Measurements from ENCODE around the gene PGRMC1. TPM values are rescaled to one million over a fixed set of nuclear protein-coding genes. Genes with fewer than 3 reads are reported as not detected.
"Not testable (repeated sequence)": the region's sequence is repeated elsewhere in the genome, so short reads cannot be mapped to it uniquely, and the experiment has no call there.

The PGRMC1 gene
- total and polyA plus RNA-seq, 7 donors = 6.3 to 15.4 (median 10.4) TPM

- intact Hi-C loops (cut with DNase I) = no loop called here
- Histone ChIP-seq H3K36me3 (ENCODE audit: insufficient read depth in 1 of 2, low read depth in 1 of 2) (peaks cover 0 to 6% of the 10 kb centered on the region in 2 donors), H3K4me1 (no peaks in the 10 kb centered on the region), H3K9me3 (no peaks in the 10 kb centered on the region), H3K4me3 (no peak overlapping the region), H3K27me3 (ENCODE audit: insufficient read depth in 3 of 3, low read length in 2 of 3) (no peaks in the 10 kb centered on the region), H3K27ac (no peak overlapping the region)
- DNase-seq = no peak
- TF ChIP-seq CTCF (IDR thresholded peaks at IDR 0.05) = no peak
- no peak for ATAC-seq
- WGBS, 3 donors = 72 to 93% (median 93%) methylated on average over 3 of the region's 3 CpGs
Observed at GRCh38 chrX:119247702-119248101, 11.6 kb downstream of the PGRMC1 start.

- Histone ChIP-seq H3K36me3 (ENCODE audit: insufficient read depth in 1 of 2, low read depth in 1 of 2) (no peaks in the 10 kb centered on the region), H3K27ac (no peak overlapping the region), H3K27me3 (ENCODE audit: insufficient read depth in 3 of 3, low read length in 2 of 3) (no peaks in the 10 kb centered on the region), H3K4me3 (no peak overlapping the region), H3K4me1 (no peaks in the 10 kb centered on the region), H3K9me3 (no peaks in the 10 kb centered on the region)
- 51 to 67% (median 55%) methylated on average over 3 of the region's 3 CpGs for WGBS, 3 donors
- TF ChIP-seq CTCF (IDR thresholded peaks at IDR 0.05) = no peak
- intact Hi-C loops (cut with DNase I) = no loop called here
- no peak for DNase-seq
- no peak for ATAC-seq
Observed at GRCh38 chrX:119249891-119250290, 13.8 kb downstream of the PGRMC1 start.

GRCh38 chrX:119251386-119251785 is 15.3 kb downstream of the PGRMC1 start:
- DNase-seq = no peak
- Histone ChIP-seq H3K36me3 (ENCODE audit: insufficient read depth in 1 of 2, low read depth in 1 of 2) (no peaks in the 10 kb centered on the region), H3K4me3 (no peak overlapping the region), H3K9me3 (no peaks in the 10 kb centered on the region), H3K27me3 (ENCODE audit: insufficient read depth in 3 of 3, low read length in 2 of 3) (no peaks in the 10 kb centered on the region), H3K27ac (no peak overlapping the region), H3K4me1 (no peaks in the 10 kb centered on the region)
- no peak for TF ChIP-seq CTCF (IDR thresholded peaks at IDR 0.05)
- intact Hi-C loops (cut with DNase I) = no loop called here
- ATAC-seq = no peak
- 80 to 89% (median 85%) methylated on average over 4 of the region's 4 CpGs for WGBS, 3 donors

GRCh38 chrX:119252716-119253115 is 16.6 kb downstream of the PGRMC1 start:
- intact Hi-C loops (cut with DNase I) = no loop called here
- Histone ChIP-seq H3K9me3 (no peaks in the 10 kb centered on the region), H3K4me3 (no peak overlapping the region), H3K36me3 (ENCODE audit: insufficient read depth in 1 of 2, low read depth in 1 of 2) (no peaks in the 10 kb centered on the region), H3K27ac (no peak overlapping the region), H3K4me1 (no peaks in the 10 kb centered on the region), H3K27me3 (ENCODE audit: insufficient read depth in 3 of 3, low read length in 2 of 3) (no peaks in the 10 kb centered on the region)
- DNase-seq (no peak), ATAC-seq (no peak)
- 58 to 79% (median 61%) methylated on average over 2 of the region's 2 CpGs for whole genome bisulfite sequencing, 3 donors
- TF ChIP-seq CTCF (IDR thresholded peaks at IDR 0.05) = no peak

GRCh38 chrX:119266364-119266995 is 30.4 kb downstream of the PGRMC1 start:
- no peak overlapping the region for H3K27ac ChIP-seq
- intact Hi-C loops (cut with DNase I) = no loop called here
- peak; percentile 55 for TF ChIP-seq CTCF (IDR thresholded peaks at IDR 0.05)
- H3K4me3 ChIP-seq = no peak overlapping the region
- no peak for DNase-seq
- no peaks in the 10 kb centered on the region for H3K9me3 ChIP-seq
- no peaks in the 10 kb centered on the region for H3K4me1 ChIP-seq
- ATAC-seq = no peak
- no peaks in the 10 kb centered on the region for H3K36me3 ChIP-seq (ENCODE audit: insufficient read depth in 1 of 2, low read depth in 1 of 2)
- 16 to 22% (median 17%) methylated on average over 5 of the region's 5 CpGs for WGBS, 3 donors
- H3K27me3 ChIP-seq (ENCODE audit: insufficient read depth in 3 of 3, low read length in 2 of 3) = no peaks in the 10 kb centered on the region

GRCh38 chrX:119267115-119267514 is 31.0 kb downstream of the PGRMC1 start:
- 72 to 88% (median 87%) methylated on average over 3 of the region's 3 CpGs for WGBS, 3 donors
- DNase-seq; H3K27me3 ChIP-seq (ENCODE audit: insufficient read depth in 3 of 3, low read length in 2 of 3); H3K4me3 ChIP-seq; H3K9me3 ChIP-seq; ATAC-seq; H3K4me1 ChIP-seq; intact Hi-C loops (cut with DNase I); H3K36me3 ChIP-seq (ENCODE audit: insufficient read depth in 1 of 2, low read depth in 1 of 2); H3K27ac ChIP-seq: not testable (repeated sequence)
